Mucosa of rectum (tissue), 2 donors: ENCODE results near the gene ZNF441.
A peak's percentile ranks its signal among the peaks of the same experiment; 100 is the strongest.
"Not testable (repeated sequence)": the region's sequence is repeated elsewhere in the genome, so short reads cannot be mapped to it uniquely, and the experiment has no call there.

Experiments used
- H3K27ac ChIP-seq, 2 donors: one replicate each; pipeline ENCODE4 v1.7.0; 2013; ENCODE audit warnings: inconsistent platforms in 2 of 2, low read depth in 2 of 2, low read length in 2 of 2
- H3K27me3 ChIP-seq, 2 donors: one replicate each; pipeline ENCODE4 v1.7.0; 2013; ENCODE audit warnings: low read length in 2 of 2; ENCODE audit not compliant: control insufficient read depth in 2 of 2, insufficient read depth in 2 of 2
- H3K36me3 ChIP-seq, 2 donors: one replicate each; pipeline ENCODE4 v1.7.0; 2013; ENCODE audit warnings: low read length in 2 of 2; ENCODE audit not compliant: control insufficient read depth in 2 of 2, insufficient read depth in 2 of 2
- H3K4me1 ChIP-seq, 2 donors: one replicate each; pipeline ENCODE4 v1.7.0; 2013; ENCODE audit warnings: low read length in 2 of 2, mild to moderate bottlenecking in 1 of 2; ENCODE audit not compliant: control insufficient read depth in 2 of 2, insufficient read depth in 2 of 2
- H3K4me3 ChIP-seq, 2 donors: one replicate each; pipeline ENCODE4 v1.7.0; 2013; ENCODE audit warnings: low read length in 2 of 2
- H3K9ac ChIP-seq, 2 donors: one replicate each; pipeline ENCODE4 v1.7.0; 2013; ENCODE audit warnings: low read length in 2 of 2, low read depth in 1 of 2, mild to moderate bottlenecking in 1 of 2
- H3K9me3 ChIP-seq, 2 donors: one replicate each; pipeline ENCODE4 v1.7.0; 2013; ENCODE audit warnings: low read length in 2 of 2; ENCODE audit not compliant: control insufficient read depth in 2 of 2
- donor health status: healthy.
- donor health status: Normal muscosa, but diverticular disease.

The ZNF441 gene

DNA sequence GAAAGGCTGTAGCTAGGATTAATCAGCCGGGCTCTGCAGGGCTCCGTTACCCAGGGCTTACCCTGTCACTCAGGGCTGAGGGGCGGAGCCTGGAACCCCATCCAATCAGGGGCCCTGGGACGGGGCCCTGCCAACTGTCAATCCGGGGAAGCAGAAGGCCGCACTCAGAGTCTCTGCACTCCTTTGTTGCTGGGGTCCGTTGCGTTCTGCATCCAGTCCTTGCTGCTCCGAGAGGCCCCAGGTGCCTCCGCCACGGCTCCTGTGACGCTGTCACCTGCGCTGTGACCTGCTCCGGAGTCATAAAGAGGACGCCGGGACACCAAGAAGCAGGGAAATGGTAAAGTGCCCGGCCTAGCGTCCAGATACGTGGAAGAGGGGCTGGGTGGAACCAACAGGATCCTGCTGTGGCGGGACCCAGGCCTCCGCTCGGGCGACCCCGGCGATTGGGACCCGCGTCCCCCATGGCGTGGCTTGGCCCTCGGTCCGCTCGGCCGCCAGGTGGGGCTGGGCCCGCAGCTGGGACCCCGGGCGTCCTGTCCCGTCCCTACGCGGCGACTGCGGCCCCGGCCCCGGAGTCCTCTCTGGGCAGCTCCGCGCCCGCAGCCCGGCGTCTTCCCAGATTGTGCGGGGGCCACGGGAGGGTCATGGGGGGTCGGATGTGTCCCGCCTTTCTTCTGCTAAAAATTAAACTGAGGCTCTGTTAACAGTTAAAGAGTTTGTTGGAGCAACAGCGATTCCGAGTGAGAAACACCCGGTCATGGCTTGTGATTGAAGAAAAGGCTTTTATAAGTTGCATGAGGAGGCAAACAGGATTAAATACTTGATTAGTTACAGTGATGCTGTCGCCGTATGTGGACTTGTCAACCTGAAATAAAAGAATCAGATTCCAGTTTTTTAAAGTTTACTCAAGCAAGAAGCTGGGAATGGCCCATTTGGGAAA, 31.9 kb downstream of the ZNF441 start, which contains the start of gene ZNF491:
Gene ZNF491 (plus strand): TSS at position 133 of the 940 bp plus-strand sequence. CDS start 7,431 bp downstream, outside the sequence.
- Histone ChIP-seq H3K9me3 (no peaks in the 10 kb centered on the region), H3K36me3 (no peaks in the 10 kb centered on the region)

DNA sequence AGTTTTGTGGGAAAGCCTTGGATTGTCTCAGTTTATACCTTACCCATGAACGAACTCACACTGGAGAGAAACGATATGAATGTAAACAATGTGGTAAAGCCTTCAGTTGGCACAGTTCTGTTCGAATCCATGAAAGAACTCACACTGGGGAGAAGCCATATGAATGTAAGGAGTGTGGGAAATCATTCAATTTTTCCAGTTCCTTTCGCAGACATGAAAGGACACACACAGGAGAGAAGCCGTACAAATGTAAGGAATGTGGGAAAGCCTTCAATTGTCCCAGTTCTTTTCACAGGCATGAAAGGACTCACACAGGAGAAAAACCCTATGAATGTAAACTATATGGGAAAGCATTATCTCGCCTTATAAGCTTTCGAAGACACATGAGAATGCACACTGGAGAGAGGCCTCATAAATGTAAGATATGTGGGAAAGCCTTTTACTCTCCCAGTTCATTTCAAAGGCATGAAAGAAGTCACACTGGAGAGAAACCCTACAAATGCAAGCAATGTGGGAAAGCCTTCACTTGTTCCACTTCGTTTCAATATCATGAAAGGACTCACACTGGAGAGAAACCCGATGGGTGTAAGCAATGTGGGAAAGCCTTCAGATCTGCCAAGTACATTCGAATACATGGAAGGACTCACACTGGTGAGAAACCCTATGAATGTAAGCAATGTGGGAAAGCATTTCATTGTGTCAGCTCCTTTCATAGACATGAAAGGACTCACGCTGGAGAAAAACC, 39.7 kb downstream of the ZNF441 start:
- Histone ChIP-seq H3K4me1 (no peaks in the 10 kb centered on the region), H3K4me3 (no peak overlapping the region), H3K9me3 (peaks cover 12 to 21% of the 10 kb centered on the region in 2 donors), H3K27ac (no peak overlapping the region), H3K36me3 (peaks cover 5 to 9% of the 10 kb centered on the region in 2 donors), H3K27me3 (no peaks in the 10 kb centered on the region), H3K9ac (no peak overlapping the region)

More for the DNA sequence above, 31.9 kb downstream of the ZNF441 start, which contains the start of gene ZNF491:
- H3K4me1 ChIP-seq = peaks cover 12 to 14% of the 10 kb centered on the region in 2 donors
- peak within 1 kb of the TSS; percentile 77 to 85 for H3K27ac ChIP-seq
- H3K9ac ChIP-seq = peak within 1 kb of the TSS; percentile 85 to 92
- H3K27me3 ChIP-seq = no peaks in the 10 kb centered on the region
- peak within 1 kb of the TSS; percentile 78 to 88 for H3K4me3 ChIP-seq

DNA sequence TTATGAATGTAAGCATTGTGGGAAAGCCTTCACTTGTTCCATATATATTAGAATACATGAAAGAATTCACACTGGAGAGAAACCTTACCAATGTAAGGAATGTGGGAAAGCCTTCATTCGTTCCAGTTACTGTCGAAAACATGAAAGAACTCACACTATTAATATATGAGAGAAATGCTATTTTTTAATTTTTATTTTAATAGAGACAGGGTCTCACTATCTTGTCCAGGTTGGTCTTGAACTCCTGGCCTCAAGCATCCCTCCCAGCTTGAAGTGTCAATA, 40.2 kb downstream of the ZNF441 start:
- H3K36me3 ChIP-seq = peaks cover 5 to 9% of the 10 kb centered on the region in 2 donors
- H3K9me3 ChIP-seq = peaks cover 12 to 21% of the 10 kb centered on the region in 2 donors
- H3K4me1 ChIP-seq = no peaks in the 10 kb centered on the region
- H3K4me3 ChIP-seq = no peak overlapping the region
- H3K27me3 ChIP-seq = no peaks in the 10 kb centered on the region
- no peak overlapping the region for H3K9ac ChIP-seq
- H3K27ac ChIP-seq = no peak overlapping the region

DNA sequence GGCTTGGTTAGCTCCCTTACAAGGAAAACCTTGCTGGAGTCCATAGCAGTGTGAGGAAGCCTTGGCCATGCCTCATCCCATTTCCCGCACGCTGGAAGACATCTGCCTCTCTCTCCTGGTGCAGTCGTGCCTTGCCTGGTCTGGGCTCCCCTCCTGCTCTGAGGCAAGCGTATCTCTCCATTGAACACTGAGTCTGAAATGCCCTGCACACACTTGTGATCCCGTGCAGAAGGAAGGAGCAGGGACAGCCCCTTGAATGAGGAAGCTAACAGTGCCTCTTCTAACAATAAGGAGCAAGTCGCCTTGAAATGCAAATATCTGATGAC, 46.9 kb downstream of the ZNF441 start:
- Histone ChIP-seq H3K27me3 (no peaks in the 10 kb centered on the region), H3K9me3 (no peaks in the 10 kb centered on the region), H3K4me1 (peaks cover 8 to 10% of the 10 kb centered on the region in 2 donors), H3K4me3 (peak overlapping the region; percentile 86 to 89), H3K36me3 (peaks cover 0 to 3% of the 10 kb centered on the region in 2 donors), H3K27ac (peak overlapping the region; percentile 94 to 95), H3K9ac (peak overlapping the region; percentile 87 to 94)

DNA sequence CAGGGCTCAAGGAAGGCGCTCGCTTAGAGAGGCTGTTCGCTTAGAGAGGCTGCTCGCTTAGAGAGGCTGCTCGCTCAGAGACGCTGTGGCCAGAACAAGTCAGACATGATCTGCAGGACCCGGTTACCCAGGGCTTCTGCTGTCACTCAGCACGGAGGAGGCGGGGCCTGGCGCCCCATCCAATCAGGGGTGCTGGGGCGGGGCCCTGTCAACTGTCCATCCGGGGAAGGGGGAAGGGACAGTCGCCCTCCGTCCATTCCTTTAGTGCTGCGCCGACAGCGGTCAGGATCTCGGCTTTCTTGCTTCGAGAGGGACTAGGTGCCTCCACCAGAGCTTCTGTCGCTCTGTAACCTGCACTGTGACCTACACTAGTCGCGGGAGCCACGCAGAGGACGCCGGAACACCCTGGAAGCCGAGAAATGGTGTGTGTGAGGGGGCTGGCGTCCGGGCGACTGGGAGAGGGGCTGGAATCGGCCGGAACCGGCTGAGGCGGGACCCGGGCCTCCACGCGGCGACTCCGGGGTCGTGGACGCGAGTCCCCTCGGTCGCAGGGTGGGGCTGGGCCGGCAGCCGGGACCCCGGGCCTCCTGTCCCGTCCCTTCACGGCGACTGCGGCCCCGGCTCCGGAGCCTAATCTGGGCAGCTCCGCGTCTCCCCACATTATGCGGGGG, 47.4 kb downstream of the ZNF441 start, which contains the start of gene ZNF440:
Gene ZNF440 (plus strand): TSS at position 245 of the 671 bp plus-strand sequence. CDS start 175 bp downstream, at position 420.
- H3K4me1 ChIP-seq = peaks cover 8 to 10% of the 10 kb centered on the region in 2 donors
- H3K27me3 ChIP-seq = no peaks in the 10 kb centered on the region
- H3K9ac ChIP-seq = peak within 1 kb of the TSS; percentile 87 to 94
- peak within 1 kb of the TSS; percentile 94 to 95 for H3K27ac ChIP-seq
- peak within 1 kb of the TSS; percentile 86 to 89 for H3K4me3 ChIP-seq
- no peaks in the 10 kb centered on the region for H3K9me3 ChIP-seq
- peaks cover 3% of the 10 kb centered on the region in 2 donors for H3K36me3 ChIP-seq

DNA sequence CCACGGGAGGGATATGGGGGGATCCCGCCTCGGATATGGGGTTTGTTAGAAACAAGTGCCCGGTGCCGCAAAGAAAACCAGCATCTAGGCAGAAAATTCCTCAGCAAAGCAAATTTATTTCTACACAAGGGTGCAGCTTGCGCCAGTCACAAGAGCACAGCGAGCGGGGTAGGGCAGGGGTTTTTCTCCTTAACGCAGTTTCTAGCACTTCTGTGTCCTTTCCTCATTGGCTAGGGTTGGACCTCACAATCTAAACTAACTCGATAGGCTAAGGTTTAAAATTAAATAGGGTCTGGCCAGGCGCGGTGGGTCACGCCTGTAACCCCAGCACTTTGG, 47.9 kb downstream of the ZNF441 start:
- H3K4me3 ChIP-seq = peak overlapping the region; percentile 86 to 89
- H3K27ac ChIP-seq = peak overlapping the region; percentile 94 to 95
- H3K9ac ChIP-seq = peak overlapping the region; percentile 87 to 94

DNA sequence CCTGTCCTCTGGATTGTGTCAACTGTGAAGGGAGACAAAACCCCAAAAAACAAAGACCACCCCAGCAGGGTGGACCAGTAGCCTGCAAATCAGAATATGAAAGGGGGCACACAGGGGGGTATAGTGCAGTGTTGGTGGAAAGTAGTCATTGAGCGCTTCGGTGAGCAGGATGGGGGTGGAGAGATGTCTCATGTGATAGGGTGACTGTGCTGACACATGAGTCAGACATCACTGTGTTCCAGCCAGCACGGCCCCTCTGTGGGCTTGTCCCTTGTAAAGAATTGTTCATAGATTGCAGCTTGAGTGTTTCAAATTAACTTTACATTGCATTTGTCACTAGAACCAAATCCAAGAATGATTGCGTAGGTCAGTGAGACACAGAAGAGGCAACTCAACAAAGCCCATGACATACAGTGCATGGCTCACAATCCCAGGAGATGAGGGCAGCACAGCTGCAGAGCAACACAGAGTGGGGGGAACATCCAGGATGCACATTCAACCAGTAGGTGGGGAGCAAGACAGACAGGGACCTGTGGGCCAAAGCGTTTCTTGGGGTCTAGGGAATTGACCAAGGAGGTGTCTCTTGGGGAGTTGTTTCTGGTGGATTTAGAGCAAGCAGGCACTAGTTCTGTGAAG, 54.8 kb downstream of the ZNF441 start:
- Histone ChIP-seq H3K9ac (no peak overlapping the region), H3K4me1 (no peaks in the 10 kb centered on the region), H3K9me3 (peaks cover 8 to 12% of the 10 kb centered on the region in 2 donors), H3K27ac (no peak overlapping the region), H3K27me3 (no peaks in the 10 kb centered on the region), H3K4me3 (no peak overlapping the region), H3K36me3 (peaks cover 19 to 23% of the 10 kb centered on the region in 2 donors)

More for the DNA sequence above, 47.9 kb downstream of the ZNF441 start:
- no peaks in the 10 kb centered on the region for H3K9me3 ChIP-seq
- H3K4me1 ChIP-seq = peaks cover 8 to 10% of the 10 kb centered on the region in 2 donors
- H3K36me3 ChIP-seq = peaks cover 4 to 5% of the 10 kb centered on the region in 2 donors
- H3K27me3 ChIP-seq = no peaks in the 10 kb centered on the region

DNA sequence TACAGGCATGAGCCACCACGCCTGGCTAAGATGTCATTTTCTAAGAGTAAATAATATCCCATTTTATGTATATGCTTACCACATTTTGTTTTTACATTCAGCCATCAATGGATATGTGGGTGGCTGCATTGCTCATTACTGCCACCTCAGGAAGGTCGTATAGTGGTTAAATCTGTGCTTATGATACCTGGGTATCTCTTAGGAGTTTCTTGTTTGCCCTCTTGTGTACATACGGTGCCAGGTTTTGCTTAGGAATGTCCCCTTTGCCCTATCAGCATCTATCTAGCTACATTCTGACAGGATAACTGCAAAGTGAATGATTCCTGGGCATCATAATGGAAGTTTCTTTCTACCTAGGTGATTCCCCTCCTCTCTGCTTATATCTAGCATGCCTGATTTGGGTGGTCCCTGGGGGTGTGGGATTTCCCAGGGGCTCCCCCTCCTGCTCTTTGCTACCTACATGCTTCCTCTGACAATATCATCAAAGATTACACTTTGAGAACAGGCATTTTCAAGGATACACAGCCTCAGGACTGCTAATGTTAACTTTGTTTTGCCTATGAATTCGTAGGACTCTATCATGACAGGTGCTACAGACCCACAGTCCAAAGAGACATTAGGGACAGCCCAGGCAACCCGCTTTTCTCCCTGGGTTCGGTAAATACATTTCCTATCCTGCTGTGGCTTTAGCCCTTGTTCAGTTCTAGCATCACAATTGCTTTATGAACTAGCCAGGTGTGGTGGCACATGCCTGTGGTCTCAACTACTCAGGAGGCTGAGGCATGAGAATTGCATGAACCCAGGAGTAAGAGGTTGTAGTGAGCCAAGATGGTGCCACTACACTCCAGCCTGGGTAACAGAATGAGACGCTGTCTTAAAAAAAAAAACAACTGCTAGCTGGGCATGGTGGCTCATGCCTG, 62.4 kb downstream of the ZNF441 start:
- H3K4me3 ChIP-seq = peak overlapping the region in 1 of 2 donors; percentile 7
- peaks cover 39 to 41% of the 10 kb centered on the region in 2 donors for H3K9me3 ChIP-seq
- peaks cover 49 to 59% of the 10 kb centered on the region in 2 donors for H3K36me3 ChIP-seq
- not testable (repeated sequence) for H3K4me1 ChIP-seq, H3K9ac ChIP-seq, H3K27ac ChIP-seq, H3K27me3 ChIP-seq
